HepG2 (cell line): ENCODE measurements around the gene TBX19. TPM values are rescaled to one million over a fixed set of nuclear protein-coding genes. Genes with fewer than 3 reads are reported as not detected.
A peak's percentile ranks its signal among the peaks of the same experiment; 100 is the strongest.

Source experiments
- ATAC-seq: fragments of 200-7000 bp; cut with Tn5 transposase; 3 replicates; pipeline ENCODE4 v1.9.1; 2020; ENCODE audit warnings: mild to moderate bottlenecking, moderate library complexity
- BruUV-seq: library from RNA; stranded (reverse); fragments of 400-500 nt; replicated peaks from 2 replicates; lab custom pipeline; 2021; lab: Mats Ljungman, UMichigan
- CTCF ChIA-PET: fragments of 300-600 bp; formaldehyde crosslinking; extraction: SDS; loops from one replicate; lab custom pipeline; 2021; ENCODE audit warnings: low total read pairs, inconsistent platforms, low intra/inter-chr PET ratio; lab: Yijun Ruan, JAX
- POLR2A ChIA-PET: fragments of 350-600 bp; sonication (Branson Sonifier 250); formaldehyde crosslinking; loops from one replicate; lab custom pipeline; 2020; ENCODE audit warnings: antibody characterized with exemption, inconsistent platforms; lab: Yijun Ruan, JAX
- DNase-seq: peaks from one replicate; pipeline ENCODE4 v3.0.0-alpha.2; 2015; ENCODE audit warnings: low spot score
- FAIRE-seq: peaks from 3 replicates; lab custom pipeline; 2011; peaks lifted over from hg19 to GRCh38; lab: Jason Lieb, UNC
- H2AFZ ChIP-seq: one replicate; pipeline ENCODE4 v1.6.1; 2011; ENCODE audit warnings: low read length, inconsistent platforms
- H3K27ac ChIP-seq: fragments of 300-600 bp; 3 replicates; pipeline ENCODE4 v1.8.0; 2011; ENCODE audit warnings: mixed run types, mild to moderate bottlenecking, mixed read lengths, low read length, inconsistent platforms; ENCODE audit not compliant: insufficient read depth; ENCODE audit errors: extremely low read length
- H3K27me3 ChIP-seq, 2 experiments: fragments of 200-600 bp in 1 of 2; 2 replicates in 1 of 2; 3 replicates in 1 of 2; pipeline versions ENCODE4 v1.6.0 to v1.8.0; 2011; ENCODE audit warnings: low read length in 2 of 2, mild to moderate bottlenecking in 2 of 2, moderate library complexity in 2 of 2, inconsistent platforms in 1 of 2; ENCODE audit not compliant: insufficient read depth in 2 of 2, control insufficient read depth in 1 of 2
- H3K36me3 ChIP-seq, 2 experiments: fragments of 200-600 bp in 1 of 2; replicated peaks in 1 of 2; 2 replicates in 1 of 2; 3 replicates in 1 of 2; pipeline versions ENCODE4 v1.5.1 to v1.8.0; 2011; ENCODE audit warnings: low read length in 2 of 2, inconsistent platforms in 1 of 2; ENCODE audit not compliant: insufficient read depth in 2 of 2, control insufficient read depth in 1 of 2
- H3K4me1 ChIP-seq: 2 replicates; pipeline ENCODE4 v1.5.1; 2012; ENCODE audit warnings: low read length, inconsistent platforms; ENCODE audit not compliant: insufficient read depth
- H3K4me2 ChIP-seq: 2 replicates; pipeline ENCODE4 v1.6.0; 2011; ENCODE audit warnings: low read depth, low read length, inconsistent platforms
- H3K4me3 ChIP-seq, 3 experiments: fragments of 200-600 bp in 1 of 3; sonication (generic), shearing (Covaris generic) in 1 of 3; replicated peaks in 1 of 3; 2 replicates each; pipeline ENCODE4 v1.5.1; 2011 to 2016; ENCODE audit warnings: low read length in 3 of 3, inconsistent platforms in 2 of 3, low read depth in 2 of 3, mild to moderate bottlenecking in 2 of 3, control low read depth in 1 of 3, mixed read lengths in 1 of 3; ENCODE audit not compliant: insufficient read depth in 1 of 3
- H3K79me2 ChIP-seq: one replicate; pipeline ENCODE4 v1.6.1; 2011; ENCODE audit warnings: low read length, inconsistent platforms; ENCODE audit not compliant: insufficient read depth
- H3K9ac ChIP-seq: 2 replicates; pipeline ENCODE4 v1.6.0; 2011; ENCODE audit warnings: mild to moderate bottlenecking, low read depth, low read length, inconsistent platforms; ENCODE audit not compliant: insufficient read depth
- H3K9me3 ChIP-seq: 2 replicates; pipeline ENCODE4 v1.5.1; 2012; ENCODE audit warnings: mild to moderate bottlenecking, low read length
- H4K20me1 ChIP-seq: 2 replicates; pipeline ENCODE4 v1.6.0; 2011; ENCODE audit warnings: inconsistent platforms, mild to moderate bottlenecking, low read length, moderate library complexity; ENCODE audit not compliant: insufficient read depth
- CENPT ChIP-seq: sonication (generic); formaldehyde crosslinking; IDR thresholded peaks from 2 replicates; pipeline ENCODE4 v1.8.0; 2022; ENCODE audit warnings: low read depth, mild to moderate bottlenecking, moderate library complexity, missing genetic modification reagents
- CREB1 ChIP-seq, 2 experiments: fragments of 450-650 bp in 1 of 2; IDR thresholded peaks; 2 replicates each; pipeline ENCODE4 v1.6.1; 2016 to 2017; ENCODE audit warnings: control low read depth in 1 of 2, mild to moderate bottlenecking in 1 of 2, missing compliant biosample characterization in 1 of 2, missing genetic modification characterization in 1 of 2
- DMAP1 ChIP-seq: IDR thresholded peaks from 2 replicates; pipeline ENCODE4 v1.6.1; 2016
- GATAD2A ChIP-seq: IDR thresholded peaks from 2 replicates; pipeline ENCODE4 v1.6.1; 2016
- HDAC6 ChIP-seq: fragments of 200-600 bp; sonication (generic); IDR thresholded peaks from 2 replicates; pipeline ENCODE4 v1.7.0; 2017; ENCODE audit warnings: mild to moderate bottlenecking, antibody characterized with exemption, low read length, low read depth
- NFE2L1 ChIP-seq: sonication (generic); formaldehyde crosslinking; IDR thresholded peaks from 2 replicates; pipeline ENCODE4 v1.4.0; 2020; ENCODE audit warnings: missing genetic modification reagents, mild to moderate bottlenecking, borderline replicate concordance
- PHF8 ChIP-seq: sonication (generic); formaldehyde crosslinking; IDR thresholded peaks from 2 replicates; pipeline ENCODE4 v1.5.0; 2020; ENCODE audit warnings: missing genetic modification reagents
- UBTF ChIP-seq: sonication (generic); formaldehyde crosslinking; IDR thresholded peaks from 2 replicates; pipeline ENCODE4 v1.4.0; 2020; ENCODE audit warnings: mild to moderate bottlenecking, missing genetic modification reagents
- ZBTB38 ChIP-seq: sonication (generic); formaldehyde crosslinking; IDR thresholded peaks from 2 replicates; pipeline ENCODE4 v1.5.1; 2020; ENCODE audit warnings: mild to moderate bottlenecking, missing genetic modification reagents
- ZFP37 ChIP-seq: sonication (generic); formaldehyde crosslinking; IDR thresholded peaks from 2 replicates; pipeline ENCODE4 v1.4.0; 2020; ENCODE audit warnings: missing genetic modification reagents, borderline replicate concordance
- ZNF207 ChIP-seq: fragments of 450-650 bp; IDR thresholded peaks from 2 replicates; pipeline ENCODE4 v1.6.1; 2016; ENCODE audit warnings: antibody characterized with exemption, borderline replicate concordance
- ZNF83 ChIP-seq: sonication (generic); formaldehyde crosslinking; IDR thresholded peaks from 2 replicates; pipeline ENCODE4 v1.4.0; 2020; ENCODE audit warnings: missing genetic modification reagents, mild to moderate bottlenecking, borderline replicate concordance
- ZNF839 ChIP-seq: sonication (generic); formaldehyde crosslinking; IDR thresholded peaks from 2 replicates; pipeline ENCODE4 v1.4.0; 2020; ENCODE audit warnings: missing genetic modification reagents, mild to moderate bottlenecking, borderline replicate concordance
- WGBS: methylation state at CpG from one replicate; pipeline ENCODE4 v1.1.6; 2017; ENCODE audit warnings: low lambda C conversion rate; 5-methylcytosine and 5-hydroxymethylcytosine counted together
- in situ Hi-C: cut with HindIII; loops from 2 replicates; pipeline ENCODE4 v1.10.0; 2017; ENCODE audit warnings: low pct_unique_long_range_greater_than_20kb; ENCODE audit not compliant: extremely low pct_ligation_motif_present
- intact Hi-C: fragments of 100-400 bp; cut with micrococcal nuclease; formaldehyde crosslinking; loops from one replicate; pipeline ENCODE4 v1.10.0; 2022; ENCODE audit not compliant: unreplicated experiment
- polyA plus RNA-seq, 8 experiments: library from polyadenylated mRNA; depleted of rRNA in 3 of 8; stranded (reverse) in 7 of 8; unstranded in 1 of 8; fragments of >200 nt; fragmentation: Illumina TruSeq in 4 of 8; extraction: Trizol in 4 of 8; gene quantifications; 2 replicates each; pipeline versions ENCODE4 v1.2.1 to v1.2.3, GENCODE V29; 2011 to 2016; ENCODE audit warnings: low read depth in 4 of 8, missing spikeins in 1 of 8, mixed read lengths in 1 of 8; ENCODE audit not compliant: insufficient read depth in 1 of 8
- total RNA-seq, 5 experiments: library from RNA; depleted of rRNA; stranded (reverse); fragments of >200 nt; fragmentation: Illumina TruSeq; extraction: Trizol; gene quantifications; 2 replicates each; pipeline ENCODE4 v1.2.3, GENCODE V29; 2016; ENCODE audit warnings: low read depth in 1 of 5

The TBX19 gene
- total and polyA plus RNA-seq, 2 of the 13 experiments (the other 11 are each of a cell fraction or from before 2014, with no cell fraction given) = 0.31 to 1.4 TPM

GRCh38 chr1:168285971-168286927 is 5.6 kb downstream of the TBX19 start (continued):
- no peak for TF ChIP-seq NFE2L1

- H3K4me3 ChIP-seq = no peak overlapping the region
- H3K4me1 ChIP-seq = no peaks in the 10 kb centered on the region; the same call in 1 of the 2 replicates
- H3K36me3 ChIP-seq = no peaks in the 10 kb centered on the region
- intact Hi-C loops (no loop called here), in situ Hi-C loops (no loop called here)
- no TSS peak for BruUV-seq
- no peaks in the 10 kb centered on the region for H3K79me2 ChIP-seq
- no peaks in the 10 kb centered on the region for H4K20me1 ChIP-seq
- ATAC-seq (no peak), DNase-seq (no peak), FAIRE-seq (no peak)
- TF ChIP-seq CREB1 (IDR thresholded peaks at IDR 0.05) (0 out of 2 replicates have a peak, but pooled peaks have one; percentile 17), CREB1 (CRISPR knock-in tag; IDR thresholded peaks at IDR 0.05) (no peak), DMAP1 (no peak)
- no peak overlapping the region for H2AFZ ChIP-seq
- ChIA-PET POLR2A (no interaction called here), CTCF (no interaction called here)
- 58% methylated on average over 1 of the region's 1 CpG for WGBS
- no peak overlapping the region for H3K9ac ChIP-seq
- H3K27me3 ChIP-seq = no peaks in the 10 kb centered on the region
- no peak overlapping the region for H3K4me2 ChIP-seq
- no peak overlapping the region for H3K27ac ChIP-seq
- no peaks in the 10 kb centered on the region for H3K9me3 ChIP-seq
These were observed 6.6 kb downstream of the TBX19 start for GRCh38 chr1:168287237-168287664.

GRCh38 chr1:168288311-168289052 is 7.8 kb downstream of the TBX19 start:
- H3K9me3 ChIP-seq = no peaks in the 10 kb centered on the region
- FAIRE-seq (no peak), ATAC-seq (no peak), DNase-seq (no peak)
- ChIA-PET POLR2A (no interaction called here), CTCF (no interaction called here)
- in situ Hi-C loops (no loop called here), intact Hi-C loops (no loop called here)
- H3K27ac ChIP-seq = no peak overlapping the region
- no peak overlapping the region for H3K4me3 ChIP-seq
- WGBS = 84% methylated on average over 3 of the region's 3 CpGs
- no peaks in the 10 kb centered on the region for H3K79me2 ChIP-seq
- H3K9ac ChIP-seq = no peak overlapping the region
- H2AFZ ChIP-seq = no peak overlapping the region
- no peaks in the 10 kb centered on the region for H3K36me3 ChIP-seq
- no peak overlapping the region for H3K4me2 ChIP-seq
- H3K27me3 ChIP-seq = no peaks in the 10 kb centered on the region
- no TSS peak for BruUV-seq
- H4K20me1 ChIP-seq = no peaks in the 10 kb centered on the region
- H3K4me1 ChIP-seq = no peaks in the 10 kb centered on the region; the same call in 1 of the 2 replicates
- TF ChIP-seq GATAD2A (CRISPR knock-in tag) (no peak), ZNF83 (no peak), HDAC6 (no peak), CENPT (CRISPR knock-in tag) (no peak), ZNF839 (CRISPR knock-in tag) (no peak), PHF8 (CRISPR knock-in tag) (no peak), UBTF (CRISPR knock-in tag) (no peak), ZBTB38 (CRISPR knock-in tag) (no peak), ZNF207 (no peak), ZFP37 (CRISPR knock-in tag) (no peak)
